HG02938 (cell line): ENCODE data around the gene SSBP4.
A peak's percentile ranks its signal among the peaks of the same experiment; 100 is the strongest.

Experiments
- ATAC-seq: cut with Tn5 transposase; IDR thresholded peaks from one replicate; pipeline ENCODE4 v1.9.1; 2021; ENCODE audit warnings: mild to moderate bottlenecking, moderate library complexity; ENCODE audit not compliant: unreplicated experiment

Gene SSBP4

GRCh38 chr19:18419699-18420460 is 682 bp downstream of the SSBP4 start:
- no peak for ATAC-seq

- ATAC-seq, result no peak
Observed at GRCh38 chr19:18420930-18421329, 1.7 kb downstream of the SSBP4 start.

GRCh38 chr19:18421371-18421959 is 2.3 kb downstream of the SSBP4 start:
- no peak for ATAC-seq

- ATAC-seq, result no peak
Observed at GRCh38 chr19:18422530-18423191, 3.5 kb downstream of the SSBP4 start.

GRCh38 chr19:18423258-18424020 is 4.2 kb downstream of the SSBP4 start:
- no peak for ATAC-seq

GRCh38 chr19:18424122-18424889 is 5.1 kb downstream of the SSBP4 start:
- no peak for ATAC-seq

GRCh38 chr19:18424890-18425514 is 5.8 kb downstream of the SSBP4 start:
- ATAC-seq, result no peak

GRCh38 chr19:18425515-18426415 is 6.6 kb downstream of the SSBP4 start:
- ATAC-seq, result no peak

- no peak for ATAC-seq
Observed at GRCh38 chr19:18426416-18426767, 7.2 kb downstream of the SSBP4 start.

- ATAC-seq, result no peak
Observed at GRCh38 chr19:18427080-18427742, 8.0 kb downstream of the SSBP4 start.

GRCh38 chr19:18427743-18428113 is 8.5 kb downstream of the SSBP4 start:
- no peak for ATAC-seq

- ATAC-seq, result peak; percentile 9
Observed at GRCh38 chr19:18428173-18428786, 9.1 kb downstream of the SSBP4 start.

- peak; percentile 43 for ATAC-seq
Observed at GRCh38 chr19:18428787-18429674, 9.8 kb downstream of the SSBP4 start.

- no peak for ATAC-seq
Observed at GRCh38 chr19:18429717-18430416, 10.7 kb downstream of the SSBP4 start.

GRCh38 chr19:18430417-18431144 is 11.4 kb downstream of the SSBP4 start:
- no peak for ATAC-seq
